IMR-90 (cell line): ENCODE data around the gene RBM23.

Experiments
- BHLHE40 ChIP-seq: fragments of 150-350 bp; IDR thresholded peaks from 2 replicates; pipeline ENCODE4 v1.6.1; 2016; ENCODE audit warnings: mild to moderate bottlenecking, low read depth, low read length
- CHD1 ChIP-seq: IDR thresholded peaks from 2 replicates; pipeline ENCODE4 v1.6.1; 2012; ENCODE audit warnings: low read depth, low read length, improper control_type of control experiment
- MAFK ChIP-seq: IDR thresholded peaks from 2 replicates; pipeline ENCODE4 v1.6.1; 2012; ENCODE audit warnings: low read depth, low read length, improper control_type of control experiment
- MXI1 ChIP-seq: IDR thresholded peaks from 2 replicates; pipeline ENCODE4 v1.6.1; 2012; ENCODE audit warnings: low read depth, mild to moderate bottlenecking, low read length, moderate library complexity, borderline replicate concordance
- NFE2L2 ChIP-seq: fragments of 150-350 bp; IDR thresholded peaks from 2 replicates; pipeline ENCODE4 v1.6.1; 2016; ENCODE audit warnings: low read depth, mild to moderate bottlenecking, low read length
- POLR2A ChIP-seq: IDR thresholded peaks from 2 replicates; pipeline ENCODE4 v1.6.1; 2012; ENCODE audit warnings: mild to moderate bottlenecking, low read depth, low read length
- RAD21 ChIP-seq: IDR thresholded peaks from 2 replicates; pipeline ENCODE4 v1.6.1; 2012; ENCODE audit warnings: low read length, improper control_type of control experiment
- RFX5 ChIP-seq: IDR thresholded peaks from 2 replicates; pipeline ENCODE4 v1.8.0; 2012; ENCODE audit warnings: low read depth, mild to moderate bottlenecking, low read length, moderate library complexity
- SMC3 ChIP-seq: fragments of 150-350 bp; IDR thresholded peaks from 2 replicates; pipeline ENCODE4 v1.6.1; 2016; ENCODE audit warnings: low read depth, mild to moderate bottlenecking, antibody characterized with exemption, low read length, moderate library complexity
- TF ChIP-seq, protein P1 (sequence below): conservative IDR thresholded peaks from 2 replicates; pipeline ENCODE4 v1.5.1; 2012; ENCODE audit warnings: mild to moderate bottlenecking, low read depth, low read length, improper control_type of control experiment
- TF ChIP-seq, protein P2 (sequence below): fragments of 150-350 bp; IDR thresholded peaks from 2 replicates; pipeline ENCODE4 v1.6.1; 2016; ENCODE audit warnings: low read depth, mild to moderate bottlenecking, low read length, moderate library complexity, borderline replicate concordance

DNA sequence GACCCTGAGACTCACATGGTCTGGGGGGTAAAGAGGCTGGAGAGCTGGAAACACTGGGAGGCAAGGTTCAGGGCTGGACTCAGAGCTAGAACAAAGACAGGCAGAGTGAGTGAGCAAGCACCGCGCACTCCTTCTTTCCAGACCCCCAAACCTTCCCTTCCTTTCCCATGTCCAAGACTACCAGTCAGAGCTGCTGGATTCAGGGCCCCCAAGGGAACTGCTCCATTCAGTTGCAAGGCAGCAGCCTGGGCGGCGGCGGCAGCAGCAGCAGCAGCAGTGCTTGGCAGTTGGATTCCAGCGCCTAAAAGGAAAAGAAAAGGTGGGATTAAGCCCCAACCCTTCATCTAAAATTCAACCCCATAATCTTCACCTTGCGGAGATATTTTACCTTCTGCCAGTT, 17.1 kb downstream of the RBM23 start:
- TF ChIP-seq CHD1 (no peak), POLR2A (no peak), SMC3 (no peak), NFE2L2 (no peak), BHLHE40 (no peak), MAFK (no peak), RAD21 (no peak), RFX5 (no peak), MXI1 (no peak)
- TF ChIP-seq, protein P1, sequence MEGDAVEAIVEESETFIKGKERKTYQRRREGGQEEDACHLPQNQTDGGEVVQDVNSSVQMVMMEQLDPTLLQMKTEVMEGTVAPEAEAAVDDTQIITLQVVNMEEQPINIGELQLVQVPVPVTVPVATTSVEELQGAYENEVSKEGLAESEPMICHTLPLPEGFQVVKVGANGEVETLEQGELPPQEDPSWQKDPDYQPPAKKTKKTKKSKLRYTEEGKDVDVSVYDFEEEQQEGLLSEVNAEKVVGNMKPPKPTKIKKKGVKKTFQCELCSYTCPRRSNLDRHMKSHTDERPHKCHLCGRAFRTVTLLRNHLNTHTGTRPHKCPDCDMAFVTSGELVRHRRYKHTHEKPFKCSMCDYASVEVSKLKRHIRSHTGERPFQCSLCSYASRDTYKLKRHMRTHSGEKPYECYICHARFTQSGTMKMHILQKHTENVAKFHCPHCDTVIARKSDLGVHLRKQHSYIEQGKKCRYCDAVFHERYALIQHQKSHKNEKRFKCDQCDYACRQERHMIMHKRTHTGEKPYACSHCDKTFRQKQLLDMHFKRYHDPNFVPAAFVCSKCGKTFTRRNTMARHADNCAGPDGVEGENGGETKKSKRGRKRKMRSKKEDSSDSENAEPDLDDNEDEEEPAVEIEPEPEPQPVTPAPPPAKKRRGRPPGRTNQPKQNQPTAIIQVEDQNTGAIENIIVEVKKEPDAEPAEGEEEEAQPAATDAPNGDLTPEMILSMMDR = no peak
- TF ChIP-seq, protein P2, sequence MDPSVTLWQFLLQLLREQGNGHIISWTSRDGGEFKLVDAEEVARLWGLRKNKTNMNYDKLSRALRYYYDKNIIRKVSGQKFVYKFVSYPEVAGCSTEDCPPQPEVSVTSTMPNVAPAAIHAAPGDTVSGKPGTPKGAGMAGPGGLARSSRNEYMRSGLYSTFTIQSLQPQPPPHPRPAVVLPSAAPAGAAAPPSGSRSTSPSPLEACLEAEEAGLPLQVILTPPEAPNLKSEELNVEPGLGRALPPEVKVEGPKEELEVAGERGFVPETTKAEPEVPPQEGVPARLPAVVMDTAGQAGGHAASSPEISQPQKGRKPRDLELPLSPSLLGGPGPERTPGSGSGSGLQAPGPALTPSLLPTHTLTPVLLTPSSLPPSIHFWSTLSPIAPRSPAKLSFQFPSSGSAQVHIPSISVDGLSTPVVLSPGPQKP = no peak
